RPMI8226 (cell line): ENCODE data around the gene CPXM1.

ENCODE experiments used
- DNase-seq: peaks from one replicate; pipeline ENCODE4 v3.0.0-alpha.2; 2015

Gene CPXM1

GRCh38 chr20:2762578-2763131 is 37.8 kb downstream of the CPXM1 start:
- peak; percentile 39 for DNase-seq

DNA sequence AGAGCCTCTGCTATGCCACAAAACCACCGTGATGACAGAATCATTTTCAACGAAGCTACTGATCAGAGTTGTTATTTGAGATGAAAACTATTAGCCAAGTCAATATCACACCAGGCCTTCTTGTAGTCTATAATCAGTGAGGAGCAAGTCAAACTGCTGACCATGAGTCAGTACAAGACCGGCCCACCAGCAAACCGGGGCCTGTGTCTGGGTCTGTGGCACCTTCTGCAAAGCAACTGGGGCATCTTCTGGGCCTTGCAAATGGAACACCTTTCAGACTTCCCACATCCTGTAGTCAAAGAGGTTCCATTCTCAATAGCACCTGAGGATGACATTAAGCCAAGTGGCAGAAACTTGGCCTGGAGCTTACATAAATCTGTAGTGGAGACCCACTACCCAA is 38.5 kb downstream of the CPXM1 start:
- no peak for DNase-seq

DNA sequence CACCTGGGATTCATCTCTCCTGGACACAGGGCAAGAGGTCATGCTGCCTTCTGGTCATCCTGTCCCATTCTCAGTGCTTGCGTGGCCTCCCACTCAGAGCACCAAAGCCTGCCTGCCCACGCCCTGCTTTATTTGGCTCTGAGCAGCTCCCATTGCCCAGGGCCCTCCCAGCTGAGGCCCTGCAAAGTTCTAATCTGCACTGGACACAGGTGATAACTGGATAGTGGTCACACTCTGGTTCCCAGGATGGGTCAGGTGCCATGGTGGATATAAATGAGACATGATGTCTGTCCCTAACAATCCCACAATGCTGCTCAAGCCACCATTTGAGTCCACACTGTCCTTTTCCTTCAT is 39.5 kb downstream of the CPXM1 start:
- no peak for DNase-seq

- no peak for DNase-seq
Observed at GRCh38 chr20:2760297-2760951, 40.0 kb downstream of the CPXM1 start.

DNA sequence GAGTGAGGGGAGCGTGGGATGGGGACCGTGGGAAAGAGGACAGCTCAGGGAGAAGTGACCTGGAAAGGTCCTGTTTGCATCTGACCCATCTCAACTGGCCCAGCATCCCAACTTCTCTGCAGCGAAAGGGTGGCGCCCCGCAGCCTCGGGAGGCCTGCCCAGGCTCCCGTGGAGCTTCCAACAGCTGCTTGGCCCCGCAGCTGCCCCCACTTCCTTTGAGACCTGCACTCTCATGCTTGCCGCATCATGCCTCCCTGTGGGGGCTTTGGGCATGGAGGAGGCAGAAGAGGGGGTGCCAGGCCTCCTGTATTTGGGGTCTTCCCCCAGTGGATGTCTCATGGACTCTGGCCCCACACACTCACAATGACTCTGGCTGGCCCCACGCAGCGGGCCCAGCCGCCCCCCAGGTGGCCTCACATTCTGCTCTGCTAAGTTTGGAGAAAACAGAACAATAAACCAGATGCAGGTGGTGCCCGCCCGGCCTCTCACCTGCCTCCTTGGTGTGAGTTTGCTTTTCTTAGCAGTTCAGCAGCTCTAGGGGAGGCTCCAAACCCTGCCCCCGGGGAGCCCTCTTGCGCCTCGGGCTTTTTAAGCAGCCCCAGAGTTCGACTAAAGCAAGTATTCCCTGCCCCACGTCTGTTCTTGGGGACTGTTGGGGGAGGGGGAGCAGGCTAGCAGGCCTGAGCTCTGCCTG is 40.7 kb downstream of the CPXM1 start:
- DNase-seq: peak; percentile 29

GRCh38 chr20:2759143-2759542 is 41.3 kb downstream of the CPXM1 start:
- no peak for DNase-seq

DNA sequence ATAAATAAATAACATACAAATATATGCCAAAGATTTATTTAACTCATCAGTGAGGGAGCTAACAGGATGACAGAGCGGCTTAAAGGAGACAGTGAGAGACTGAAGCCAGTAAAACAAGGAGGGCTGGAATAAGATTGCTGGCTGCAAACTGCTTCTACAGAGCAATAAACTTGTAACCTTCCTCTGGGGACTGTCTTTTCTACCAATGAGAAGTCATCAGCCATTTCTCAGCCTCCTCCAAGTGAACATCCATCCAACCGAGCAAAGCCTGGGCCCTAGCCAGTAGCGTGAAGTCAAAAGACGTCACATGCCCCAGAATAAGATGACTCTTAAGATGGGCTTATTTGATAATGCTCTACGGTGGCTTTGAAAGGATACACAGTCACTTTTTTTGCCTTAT is 42.5 kb downstream of the CPXM1 start:
- no peak for DNase-seq

DNA sequence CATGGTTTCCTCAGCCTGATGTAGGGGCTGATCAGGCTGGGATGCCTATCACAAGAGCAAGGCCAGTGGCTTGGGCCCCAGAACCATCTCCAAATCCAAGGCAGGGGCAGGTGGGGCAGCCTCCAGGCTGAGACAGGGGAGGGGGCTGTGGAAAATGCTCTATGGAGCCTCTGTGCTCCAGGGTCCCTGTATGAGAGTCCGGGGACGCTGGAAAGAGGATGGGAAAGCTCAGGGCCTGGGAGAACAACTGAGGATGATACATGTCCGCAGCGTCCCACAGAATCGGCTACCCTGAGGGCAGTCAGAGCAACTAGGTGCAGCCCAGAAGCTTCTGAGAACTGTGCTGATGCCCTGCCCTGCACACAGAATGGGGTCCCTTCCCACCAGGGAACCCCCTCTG is 43.4 kb downstream of the CPXM1 start:
- DNase-seq: no peak

DNA sequence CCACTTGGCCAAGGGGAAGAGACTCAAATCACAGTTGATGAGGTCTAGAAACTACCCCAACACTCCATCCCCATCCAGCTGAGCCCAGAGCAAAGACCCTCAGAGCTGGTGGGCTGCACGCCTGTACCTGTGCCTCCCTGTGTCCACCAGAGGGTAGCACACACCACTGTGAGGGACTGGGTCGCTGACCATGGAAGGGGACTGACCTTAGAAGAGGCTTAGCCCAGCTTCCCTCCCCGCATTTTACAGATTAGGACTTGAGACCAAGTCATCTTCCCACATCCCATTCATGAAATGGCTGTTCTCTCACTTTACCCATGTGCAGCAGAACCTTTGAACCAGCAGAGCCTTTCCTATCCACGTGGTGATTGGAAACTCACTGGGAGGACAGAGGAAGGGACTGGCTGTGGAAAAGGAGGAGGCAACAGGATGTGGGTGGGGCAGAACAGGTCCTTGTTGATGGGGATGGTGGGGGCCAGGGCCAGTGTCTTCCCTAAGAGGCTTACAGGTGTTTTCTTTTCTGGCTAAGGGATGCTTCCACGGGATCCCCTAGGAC is 44.3 kb downstream of the CPXM1 start:
- no peak for DNase-seq

DNA sequence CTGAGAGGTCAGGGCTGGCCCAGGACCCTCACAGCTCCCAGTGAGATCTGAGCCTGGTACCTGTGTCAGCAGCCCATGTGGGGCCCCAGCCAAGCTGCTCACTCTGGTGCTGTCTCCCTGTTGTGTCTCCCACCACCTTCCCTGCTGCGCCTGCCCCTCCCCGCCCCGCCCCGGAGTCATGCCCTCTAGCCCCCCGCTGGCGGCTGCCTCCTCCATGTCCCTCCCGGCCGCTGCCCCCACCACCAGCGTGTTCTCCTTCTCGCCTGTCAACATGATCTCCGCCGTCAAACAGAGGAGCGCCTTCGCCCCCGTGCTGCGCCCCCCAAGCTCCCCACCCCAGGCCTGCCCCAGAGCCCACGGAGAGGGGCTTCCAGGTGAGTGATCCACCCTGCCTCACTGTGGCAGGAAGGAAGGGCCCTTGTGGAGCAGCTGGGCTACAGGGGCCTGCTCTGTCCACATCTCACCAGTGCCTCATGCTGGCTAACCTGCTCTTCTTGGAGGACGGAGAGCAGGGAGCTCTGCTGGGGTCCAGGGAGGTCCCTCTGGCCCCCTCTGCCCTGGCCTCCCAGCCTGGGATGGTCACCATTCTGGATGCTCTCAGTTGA is 44.9 kb downstream of the CPXM1 start:
- DNase-seq: no peak

- no peak for DNase-seq
Observed at GRCh38 chr20:2754424-2754823, 46.0 kb downstream of the CPXM1 start.

DNA sequence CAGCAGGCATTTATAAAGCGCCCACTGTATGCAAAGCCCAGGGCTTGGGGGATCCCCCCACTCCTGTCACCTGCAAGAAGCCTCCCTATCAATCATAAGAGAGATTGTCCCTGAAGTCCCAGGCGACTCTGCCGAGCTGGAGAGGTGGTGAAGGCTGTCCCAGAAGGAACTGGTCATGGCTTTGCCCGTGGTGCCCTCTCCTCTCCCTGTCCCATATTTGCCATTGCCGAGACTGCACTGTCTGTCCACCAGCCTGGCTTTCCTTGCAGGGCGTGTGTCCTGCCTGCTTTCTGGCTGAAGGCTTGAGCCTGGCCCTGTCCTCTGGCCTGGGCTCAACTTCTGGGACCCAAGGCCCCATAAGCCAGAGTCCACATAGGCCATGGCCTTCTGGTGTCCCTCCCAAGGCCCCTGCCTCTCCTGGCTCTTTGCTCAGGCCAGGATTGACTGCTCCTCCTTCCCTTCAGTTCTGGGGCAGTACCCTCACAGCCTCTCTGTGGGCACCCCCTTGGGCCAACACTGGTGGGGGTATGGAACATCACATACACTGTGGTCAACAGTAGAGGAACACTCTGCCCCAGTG is 46.9 kb downstream of the CPXM1 start:
- DNase-seq: no peak

DNA sequence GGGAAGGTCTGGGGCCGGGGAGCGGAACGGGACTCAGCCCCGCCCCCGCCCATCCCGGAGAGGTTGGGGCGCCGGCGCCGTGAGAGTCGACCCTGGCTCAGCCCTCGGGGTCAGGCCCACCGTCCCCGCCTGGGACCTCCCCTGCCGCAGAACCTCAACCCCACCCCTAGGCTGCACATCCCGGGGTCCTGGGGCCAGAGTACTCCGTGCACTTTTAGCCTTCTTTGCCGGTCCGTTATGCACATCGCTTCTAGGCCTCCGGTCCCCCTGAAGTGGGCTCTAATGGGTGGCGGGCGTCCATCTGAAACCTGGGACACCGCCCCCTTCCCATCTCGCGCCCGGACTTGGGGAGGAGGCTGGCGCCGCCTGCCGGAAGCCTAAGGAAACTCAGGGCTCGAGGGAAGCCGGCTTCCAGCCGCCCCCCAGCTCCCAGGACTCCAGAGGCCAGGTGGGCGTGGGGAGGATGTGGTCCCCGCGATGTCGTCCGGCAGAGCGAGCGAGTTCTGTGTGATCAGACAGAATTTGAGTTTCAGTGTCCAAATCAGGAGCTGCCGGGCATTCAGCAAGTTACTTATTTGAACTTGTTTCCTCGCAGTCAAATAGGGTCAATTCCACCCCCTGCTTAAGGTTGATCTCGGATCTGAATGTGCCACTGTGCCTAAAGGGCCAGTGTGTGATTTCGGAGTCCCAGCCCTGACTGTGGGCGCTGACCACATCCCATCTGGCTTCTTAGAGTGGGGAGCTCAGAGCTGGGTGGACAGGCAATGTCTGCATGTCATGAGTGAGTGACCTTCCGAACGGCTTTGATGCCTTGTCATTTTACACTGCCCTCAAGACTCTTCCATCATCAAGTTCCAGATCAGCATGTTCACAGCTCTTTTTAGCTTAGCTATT is 47.6 kb downstream of the CPXM1 start:
- peak; percentile 56 for DNase-seq

DNA sequence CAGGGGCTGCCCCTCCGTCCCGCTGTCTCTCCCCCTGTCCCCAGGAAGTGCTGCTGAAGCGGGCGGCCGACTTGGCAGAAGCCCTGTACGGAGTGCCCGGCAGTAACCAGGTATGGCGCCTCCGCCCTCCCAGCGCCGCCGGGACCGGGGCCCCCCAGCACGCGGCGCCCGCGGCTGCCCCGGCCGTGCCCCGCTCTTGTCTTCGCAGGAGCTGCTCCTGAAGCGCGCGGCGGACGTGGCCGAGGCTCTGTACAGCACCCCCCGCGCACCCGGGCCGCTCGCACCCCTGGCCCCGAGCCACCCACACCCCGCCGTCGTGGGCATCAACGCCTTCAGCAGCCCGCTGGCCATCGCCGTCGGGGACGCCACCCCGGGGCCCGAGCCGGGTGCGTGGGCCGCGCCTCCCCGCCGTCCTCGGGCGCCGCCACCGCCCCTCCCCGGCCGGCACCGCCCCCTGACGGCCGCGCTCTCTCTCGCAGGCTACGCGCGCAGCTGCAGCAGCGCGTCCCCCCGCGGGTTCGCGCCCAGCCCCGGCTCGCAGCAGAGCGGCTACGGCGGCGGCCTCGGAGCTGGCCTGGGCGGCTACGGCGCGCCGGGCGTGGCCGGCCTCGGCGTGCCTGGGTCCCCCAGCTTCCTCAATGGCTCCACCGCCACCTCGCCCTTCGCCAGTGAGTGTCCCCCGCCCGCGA is 48.4 kb downstream of the CPXM1 start:
- peak; percentile 68 for DNase-seq

DNA sequence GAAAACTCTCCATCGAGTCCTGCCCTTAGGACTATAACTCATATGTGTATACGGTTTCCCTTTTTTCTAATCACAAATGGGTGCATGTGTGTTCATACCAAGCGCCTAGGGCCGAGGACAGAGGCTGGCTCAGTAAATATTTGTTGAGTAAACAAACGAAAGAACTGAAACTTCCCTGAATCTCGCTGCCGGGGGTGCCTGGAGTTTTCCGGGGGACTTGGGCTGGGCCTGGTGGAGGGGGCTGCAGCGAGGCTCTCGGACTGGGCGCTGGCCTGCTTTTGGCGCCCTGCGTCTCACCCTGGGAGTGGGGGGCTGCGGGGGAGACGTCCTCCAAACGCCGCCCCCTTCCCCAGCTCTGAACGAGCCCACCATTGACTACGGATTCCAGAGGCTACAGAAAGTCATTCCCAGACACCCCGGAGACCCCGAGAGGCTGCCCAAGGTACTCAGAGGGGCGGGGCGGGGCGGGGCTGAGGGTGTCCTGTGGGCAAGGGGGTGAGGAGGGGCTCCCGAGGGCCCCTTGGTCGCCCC is 49.0 kb downstream of the CPXM1 start:
- no peak for DNase-seq

GRCh38 chr20:2750491-2751251 is 49.8 kb downstream of the CPXM1 start:
- peak; percentile 52 for DNase-seq

GRCh38 chr20:2749951-2750490 is 50.4 kb downstream of the CPXM1 start:
- no peak for DNase-seq

DNA sequence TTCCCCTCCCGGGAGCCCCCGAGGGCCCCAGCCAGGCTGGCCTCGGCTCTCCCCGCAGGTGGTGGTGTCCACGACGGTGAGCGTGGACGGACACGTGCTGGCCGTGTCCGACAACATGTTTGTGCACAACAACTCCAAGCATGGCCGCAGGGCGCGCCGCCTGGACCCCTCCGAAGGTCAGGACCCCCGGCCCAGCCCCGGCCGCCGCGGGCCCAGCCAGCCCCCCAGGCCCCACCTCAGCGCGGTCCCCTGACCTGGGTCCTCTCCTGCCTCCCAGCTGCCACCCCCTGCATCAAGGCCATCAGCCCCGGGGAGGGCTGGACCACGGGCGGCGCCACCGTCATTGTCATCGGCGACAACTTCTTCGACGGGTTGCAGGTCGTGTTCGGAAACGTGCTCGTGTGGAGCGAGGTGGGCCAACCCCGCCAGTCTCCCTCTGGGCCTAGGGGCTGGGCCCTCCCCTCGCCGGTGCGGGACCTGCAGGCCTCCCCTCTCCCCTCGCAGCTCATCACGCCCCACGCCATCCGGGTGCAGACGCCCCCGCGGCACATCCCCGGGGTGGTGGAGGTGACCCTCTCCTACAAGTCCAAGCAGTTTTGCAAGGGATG is 51.0 kb downstream of the CPXM1 start:
- DNase-seq: no peak

GRCh38 chr20:2748551-2749342 is 51.7 kb downstream of the CPXM1 start:
- peak; percentile 22 for DNase-seq
